Germinal center (tissue), 1 donor: ENCODE results near the gene KDM4B.

Source experiments
- DNase-seq: peaks from one replicate; pipeline ENCODE4 v3.0.0; 2012; ENCODE audit warnings: mixed read lengths, low spot score

The KDM4B gene

DNA sequence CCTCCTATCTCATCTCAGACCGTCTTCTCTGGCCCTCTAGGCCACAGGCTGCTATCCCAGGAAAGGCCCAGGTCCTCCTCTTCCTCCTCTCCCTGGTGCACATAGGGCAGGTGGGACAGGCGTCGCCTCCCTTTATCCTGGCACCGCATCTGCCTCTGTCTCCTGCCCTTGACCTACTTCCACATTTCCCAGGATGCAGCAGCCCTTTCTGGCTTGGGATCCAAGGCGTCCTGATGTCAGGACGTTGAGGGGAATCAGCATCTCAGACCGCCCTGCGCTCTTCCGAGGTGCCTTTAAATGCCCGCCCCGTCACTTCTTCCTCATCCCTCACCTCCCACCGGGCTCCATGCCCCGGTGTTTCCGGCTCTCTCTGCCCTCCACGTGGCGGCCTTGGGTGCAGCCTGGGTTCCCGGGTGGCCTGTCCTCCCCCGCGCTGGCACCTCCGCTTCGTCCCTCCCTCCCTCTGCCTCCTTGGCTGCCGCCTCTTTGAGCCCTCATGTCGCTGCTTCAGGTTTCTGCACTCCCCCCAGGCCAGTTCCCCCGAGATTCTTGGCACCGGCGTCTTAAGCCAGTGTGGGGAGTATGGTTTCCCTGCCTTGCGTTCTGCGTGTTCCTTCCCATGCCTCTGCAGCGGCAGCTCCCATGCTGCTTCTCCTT is 66.3 kb downstream of the KDM4B start:
- no peak for DNase-seq

DNA sequence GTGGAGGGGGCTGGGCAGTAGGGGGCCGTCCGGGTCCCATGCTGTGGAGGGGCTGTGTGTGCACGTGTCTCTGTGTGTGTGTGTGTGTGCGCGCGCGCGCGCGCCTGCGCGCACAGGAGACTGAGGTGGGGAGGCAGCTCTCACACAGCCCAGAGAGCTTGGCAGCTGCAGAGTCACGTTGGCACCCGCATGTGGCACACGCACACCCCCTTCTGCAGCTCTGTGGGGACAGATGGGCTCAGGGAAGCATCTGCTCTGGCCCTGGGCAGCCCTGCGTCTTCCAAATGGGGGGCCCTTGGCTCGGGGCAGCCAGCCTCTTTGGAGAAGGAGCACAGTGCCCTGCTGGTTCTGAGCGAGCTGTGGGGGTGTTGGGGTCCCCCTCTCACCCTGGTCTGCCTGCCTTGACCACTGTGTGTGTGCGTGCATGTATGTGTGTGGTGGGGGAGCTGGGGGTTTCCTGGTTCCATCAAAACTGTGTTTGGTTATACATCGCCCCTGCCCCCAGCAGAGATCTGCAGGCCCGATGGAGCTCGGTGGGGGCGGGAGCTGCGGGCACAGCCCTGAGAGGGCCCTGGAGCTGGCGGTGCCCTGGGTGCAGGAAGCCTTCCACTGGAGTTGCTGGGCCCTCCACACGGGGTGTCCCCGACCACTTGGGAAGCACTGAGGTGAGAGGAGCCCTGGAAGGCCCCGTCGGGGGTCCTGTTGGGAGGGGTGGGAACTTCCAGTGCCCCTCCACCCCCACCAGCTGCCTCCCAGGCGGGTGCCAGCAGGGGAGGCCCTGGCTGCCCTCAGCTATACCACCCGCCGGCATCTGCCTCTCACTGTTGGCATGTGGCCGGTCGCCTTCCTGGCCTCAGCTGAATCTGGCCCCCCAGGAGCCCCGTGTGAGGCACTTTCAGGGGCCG is 67.1 kb downstream of the KDM4B start:
- DNase-seq = no peak

DNA sequence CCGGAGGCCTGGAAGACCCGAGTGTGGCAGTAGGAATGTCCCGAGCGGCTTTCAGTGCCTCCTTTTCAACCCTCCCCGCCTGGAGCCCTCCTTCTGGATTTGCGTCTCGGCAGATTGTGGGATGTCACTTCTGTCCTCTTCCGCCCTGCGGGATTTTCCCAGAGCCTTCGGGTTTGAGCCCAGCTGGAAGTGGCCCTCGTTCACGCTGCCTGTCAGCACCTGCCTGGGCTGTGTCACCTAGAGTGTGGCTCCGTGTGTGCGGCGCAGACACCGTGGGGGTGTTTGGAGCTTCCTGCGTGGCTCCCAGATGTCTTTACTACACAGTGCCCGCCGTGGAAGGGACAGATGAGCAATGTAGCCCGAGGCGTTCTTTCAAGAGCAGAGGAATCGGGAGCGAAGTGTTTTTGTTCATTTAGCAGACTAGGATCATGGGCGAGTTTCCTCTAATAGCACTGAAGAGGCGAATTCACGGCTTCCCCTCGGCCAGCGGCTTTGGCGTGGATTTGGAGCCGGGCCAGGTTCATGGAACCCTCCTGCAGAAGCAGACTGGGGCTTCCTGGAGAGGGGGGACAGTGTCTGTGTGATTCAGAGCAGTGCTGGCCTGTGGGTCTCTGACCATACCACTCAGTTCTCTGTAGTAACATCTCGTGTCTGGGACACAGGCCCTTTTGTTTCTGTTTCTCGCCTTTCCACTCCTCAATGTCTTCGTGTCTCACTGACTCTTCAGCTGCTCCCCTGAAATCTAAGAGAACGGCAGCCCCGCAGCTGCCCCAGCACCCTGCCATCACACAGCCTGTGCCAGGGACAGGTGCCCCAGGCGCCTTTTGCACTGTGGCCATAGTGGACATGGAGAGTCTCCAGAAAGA is 68.0 kb downstream of the KDM4B start:
- no peak for DNase-seq

DNA sequence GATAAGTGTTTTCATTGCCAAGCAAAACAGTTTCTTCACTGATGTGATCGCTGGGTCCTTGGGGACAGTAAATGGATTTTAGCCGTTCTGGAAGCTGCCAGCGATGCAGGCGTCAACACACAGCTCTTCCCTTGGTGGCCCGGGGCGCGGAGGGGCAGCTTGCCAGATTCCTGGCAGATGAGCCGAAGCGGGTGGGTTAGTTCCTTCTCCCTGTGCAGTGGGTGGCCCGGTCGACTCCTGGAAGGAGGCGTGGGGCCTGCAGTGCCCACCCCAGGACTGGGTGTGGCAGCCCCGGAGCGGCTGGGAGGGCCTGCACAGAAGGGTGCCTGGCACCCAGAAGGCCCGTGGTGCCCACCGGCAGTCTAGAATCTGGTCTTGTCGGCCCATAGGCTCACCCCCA is 69.0 kb downstream of the KDM4B start:
- DNase-seq = no peak

DNA sequence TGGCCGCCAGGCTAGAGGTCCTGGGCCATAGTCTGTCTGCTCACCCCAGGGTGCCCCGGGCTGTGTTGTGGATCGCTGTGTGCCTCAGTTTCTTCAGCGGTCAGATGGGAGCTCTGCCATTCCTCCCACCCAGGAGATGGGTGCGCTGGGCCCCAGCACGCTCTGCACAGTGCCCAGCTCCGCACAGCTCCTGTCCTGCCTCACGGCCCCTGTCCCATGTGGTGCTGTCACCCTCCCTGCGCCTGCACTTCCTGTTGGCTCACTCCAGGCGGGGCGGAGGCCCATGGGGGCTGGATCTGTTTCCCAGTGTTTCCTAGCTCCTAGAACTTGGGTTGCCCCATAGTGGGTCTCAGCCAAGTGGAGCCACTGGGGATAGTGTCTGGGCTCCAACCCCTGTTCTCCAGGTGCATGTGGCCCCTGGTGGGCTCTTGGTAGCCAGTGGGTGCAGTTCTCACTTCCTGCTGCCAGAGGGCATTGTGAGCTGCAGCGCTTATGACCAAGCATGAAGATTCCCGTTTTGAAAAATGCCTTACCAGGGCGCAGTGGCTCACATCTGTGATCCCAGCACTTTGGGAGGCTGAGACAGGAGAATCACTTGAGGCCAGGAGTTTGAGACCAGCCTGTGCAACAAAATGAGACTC is 69.8 kb downstream of the KDM4B start:
- DNase-seq = peak; percentile 56

DNA sequence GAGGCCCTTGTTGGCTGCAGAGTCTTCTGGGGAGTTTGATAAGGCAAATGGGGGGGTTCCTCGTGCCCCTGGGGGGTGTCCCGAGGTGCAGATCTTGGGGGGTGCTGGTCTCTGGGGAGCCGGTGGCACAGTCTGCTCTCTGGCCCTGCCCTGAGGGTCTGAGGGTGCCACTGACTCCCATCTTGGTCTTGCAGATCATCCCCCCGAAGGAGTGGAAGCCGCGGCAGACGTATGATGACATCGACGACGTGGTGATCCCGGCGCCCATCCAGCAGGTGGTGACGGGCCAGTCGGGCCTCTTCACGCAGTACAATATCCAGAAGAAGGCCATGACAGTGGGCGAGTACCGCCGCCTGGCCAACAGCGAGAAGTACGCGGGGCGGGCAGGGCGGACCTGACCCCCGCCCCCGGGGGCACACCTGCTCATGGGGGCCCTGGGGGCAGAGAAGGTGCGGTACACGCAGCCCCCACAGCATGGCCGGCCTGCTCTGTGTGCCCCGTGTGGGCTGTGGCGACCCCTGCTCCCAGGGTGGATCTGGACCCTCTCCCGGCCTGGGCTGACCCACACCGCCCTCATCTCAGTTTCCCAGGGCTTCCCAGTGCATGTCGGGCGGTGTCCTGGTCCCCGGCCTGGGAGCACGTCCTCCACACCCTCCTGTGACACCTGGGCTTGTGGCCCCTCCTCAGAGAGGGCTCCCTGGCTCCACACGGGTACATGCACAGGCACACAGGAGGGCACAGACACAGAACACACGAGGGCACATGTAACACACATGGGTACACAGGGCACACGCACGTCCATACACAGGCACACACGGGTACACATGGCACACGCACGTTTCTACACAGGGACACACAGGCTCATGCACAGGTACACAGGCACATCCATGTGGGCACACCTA is 71.0 kb downstream of the KDM4B start:
- DNase-seq = no peak

DNA sequence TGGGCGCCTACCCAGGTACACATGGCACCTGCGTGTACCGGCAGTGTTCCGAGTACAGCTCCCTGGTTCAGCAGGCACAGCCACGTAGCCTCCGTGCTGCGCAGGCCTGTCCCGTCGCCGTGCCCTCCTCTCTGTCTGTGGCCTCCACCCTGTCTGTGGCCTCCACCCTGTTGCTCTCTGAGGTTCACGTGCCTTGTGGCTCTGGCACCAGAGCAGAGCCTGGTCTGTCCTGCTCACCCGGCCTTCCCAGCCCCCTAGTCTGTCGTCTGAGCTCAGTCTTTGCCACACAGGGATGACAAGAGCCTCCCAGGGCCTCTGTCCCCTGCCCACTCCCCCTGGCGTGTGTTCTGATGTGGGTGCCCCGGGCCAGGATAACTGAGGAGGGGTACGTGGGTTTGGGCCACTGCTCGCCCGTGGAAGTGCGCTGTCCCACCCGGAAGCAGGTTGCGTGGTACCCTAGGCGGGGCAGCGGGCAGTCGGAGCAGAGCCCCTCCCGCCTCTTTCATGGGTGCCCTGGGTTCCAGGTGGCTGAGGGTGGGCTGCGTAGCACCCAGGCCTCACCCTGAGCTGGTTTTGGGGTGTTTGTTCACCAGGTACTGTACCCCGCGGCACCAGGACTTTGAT is 71.7 kb downstream of the KDM4B start:
- no peak for DNase-seq

DNA sequence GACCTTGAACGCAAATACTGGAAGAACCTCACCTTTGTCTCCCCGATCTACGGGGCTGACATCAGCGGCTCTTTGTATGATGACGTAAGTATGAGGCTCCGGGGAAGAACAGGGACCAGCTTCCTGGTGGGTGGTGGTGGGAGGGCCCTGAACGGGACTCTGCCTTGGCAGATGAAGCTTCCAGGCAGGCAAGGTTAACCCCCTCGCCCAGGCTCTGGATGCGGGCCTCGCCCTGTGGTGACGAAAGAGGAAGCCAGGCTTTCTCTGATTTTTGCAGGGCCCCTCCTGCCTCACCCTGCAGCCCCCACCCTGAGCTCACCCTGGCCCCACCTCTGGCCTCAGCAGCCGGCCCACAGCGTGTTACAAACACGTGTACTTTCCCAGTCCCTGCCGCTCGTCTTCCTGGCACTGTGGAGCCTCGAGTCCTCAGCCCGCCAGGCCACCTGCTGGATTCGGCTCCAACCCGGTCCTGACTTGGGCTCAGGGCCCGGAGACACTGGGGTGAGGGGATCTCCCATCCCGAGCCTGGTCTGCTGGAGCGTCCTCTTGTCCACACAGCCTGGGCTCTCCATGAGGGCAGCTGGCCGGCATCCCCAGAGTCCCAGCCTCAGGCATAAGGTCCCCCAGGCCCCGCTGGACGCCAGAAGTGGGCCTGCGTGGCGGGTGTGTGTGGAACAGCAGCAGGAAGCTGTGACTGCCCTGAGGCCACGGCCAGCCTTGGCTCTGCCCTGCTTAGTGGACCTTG is 72.4 kb downstream of the KDM4B start:
- no peak for DNase-seq

DNA sequence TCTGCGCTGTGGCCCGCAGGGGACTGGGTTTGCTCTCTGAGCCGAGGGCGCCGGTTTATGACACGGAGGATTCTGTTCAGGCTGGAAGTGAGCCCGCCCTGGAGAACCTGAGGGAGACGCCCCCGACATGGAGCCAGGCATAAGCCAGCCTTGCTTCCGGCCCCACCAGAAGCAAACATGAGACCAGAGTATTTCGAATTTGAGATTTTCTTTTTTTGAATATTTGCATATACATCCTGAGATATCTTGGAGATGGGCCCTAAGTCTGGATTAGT is 72.9 kb downstream of the KDM4B start:
- no peak for DNase-seq

DNA sequence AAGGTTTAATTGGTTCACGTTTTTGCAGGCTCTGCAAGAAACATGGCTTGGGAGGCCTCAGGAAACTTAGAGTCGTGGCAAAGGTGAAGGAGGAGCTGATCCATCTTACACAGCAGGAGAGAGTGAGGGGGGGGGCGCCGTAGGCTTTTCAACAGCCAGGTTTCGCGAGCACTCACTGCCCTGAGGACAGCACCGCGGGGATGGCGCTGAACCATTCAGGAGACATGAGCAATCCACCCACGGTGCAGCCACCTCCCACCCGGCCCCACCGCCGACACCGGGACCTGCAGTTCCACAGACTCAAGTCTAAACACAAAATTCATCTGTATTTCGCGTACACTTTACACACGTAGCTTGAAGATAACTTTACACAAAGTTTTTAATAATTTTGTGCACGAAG is 73.6 kb downstream of the KDM4B start:
- DNase-seq = no peak

DNA sequence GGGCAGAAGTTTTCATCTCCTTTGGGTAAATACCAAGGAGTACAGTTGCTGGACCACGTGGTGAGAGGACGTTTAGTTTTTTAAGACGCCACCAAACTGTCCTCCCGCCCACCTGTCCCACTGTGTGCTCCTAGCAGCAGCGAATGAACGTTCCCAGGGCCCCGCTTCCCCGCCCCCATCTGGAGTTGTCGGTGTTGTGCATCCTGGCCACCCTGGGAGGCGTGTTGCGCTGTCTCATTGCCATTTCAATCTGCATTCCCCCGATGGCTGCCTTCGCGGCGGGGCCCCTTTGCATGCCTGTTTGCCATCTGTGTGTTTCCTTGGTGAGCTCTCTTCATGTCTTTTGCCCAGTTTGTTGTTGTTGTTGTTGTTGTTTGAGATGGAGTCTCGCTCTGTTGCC is 76.1 kb downstream of the KDM4B start:
- no peak for DNase-seq

DNA sequence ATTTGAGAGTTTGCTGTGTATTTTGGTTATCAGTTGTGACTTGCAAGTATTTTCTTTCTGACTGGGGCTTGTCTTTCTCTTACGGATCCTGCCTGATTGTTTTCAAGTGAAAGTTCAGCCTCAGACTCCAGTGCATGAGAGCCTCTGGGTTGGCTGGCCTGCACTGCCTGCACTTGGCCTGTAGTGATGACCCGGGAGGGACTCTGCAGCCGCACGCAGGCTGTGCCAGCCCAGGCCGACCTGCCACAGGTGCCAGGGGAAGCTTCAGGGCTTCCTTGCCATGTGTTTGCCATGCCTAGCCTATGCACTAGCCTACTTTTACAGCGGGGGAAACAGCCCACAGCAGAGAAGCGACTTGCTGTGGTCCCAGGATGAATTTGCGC is 77.0 kb downstream of the KDM4B start:
- no peak for DNase-seq

DNA sequence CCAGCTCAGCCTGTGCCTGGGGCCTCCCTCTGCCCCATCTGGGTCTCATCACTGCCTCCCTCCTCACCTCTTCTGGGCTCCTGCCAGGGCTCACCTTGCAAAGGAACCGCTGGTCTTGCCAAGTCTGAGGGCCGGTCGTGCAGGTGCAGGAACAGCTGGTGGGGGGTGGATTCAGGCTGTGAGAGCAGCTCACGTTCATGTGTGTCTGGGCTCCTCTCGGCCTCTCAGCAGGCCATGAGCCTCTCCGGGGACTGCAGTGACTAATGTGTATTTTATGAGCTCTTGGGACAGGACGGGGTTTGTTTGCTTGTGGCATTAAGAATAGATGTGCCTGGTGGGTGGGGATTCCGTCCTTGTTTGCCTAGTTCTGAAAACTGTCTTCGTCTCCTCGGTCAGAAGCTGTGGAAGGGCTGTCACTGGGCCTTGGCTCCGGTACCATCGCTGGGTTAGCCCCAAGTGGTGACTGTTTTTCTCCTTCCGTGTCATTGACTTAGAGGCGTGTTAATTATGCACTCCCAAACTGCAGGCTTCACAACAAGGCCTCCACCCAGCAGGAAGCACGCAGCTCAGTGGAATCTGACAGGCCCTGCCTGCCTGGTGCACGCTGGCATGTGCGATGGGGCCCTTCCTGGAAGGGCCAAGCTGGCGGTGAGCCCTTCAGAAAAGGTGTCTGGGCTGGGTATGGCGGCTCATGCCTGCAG is 77.6 kb downstream of the KDM4B start:
- DNase-seq = no peak

DNA sequence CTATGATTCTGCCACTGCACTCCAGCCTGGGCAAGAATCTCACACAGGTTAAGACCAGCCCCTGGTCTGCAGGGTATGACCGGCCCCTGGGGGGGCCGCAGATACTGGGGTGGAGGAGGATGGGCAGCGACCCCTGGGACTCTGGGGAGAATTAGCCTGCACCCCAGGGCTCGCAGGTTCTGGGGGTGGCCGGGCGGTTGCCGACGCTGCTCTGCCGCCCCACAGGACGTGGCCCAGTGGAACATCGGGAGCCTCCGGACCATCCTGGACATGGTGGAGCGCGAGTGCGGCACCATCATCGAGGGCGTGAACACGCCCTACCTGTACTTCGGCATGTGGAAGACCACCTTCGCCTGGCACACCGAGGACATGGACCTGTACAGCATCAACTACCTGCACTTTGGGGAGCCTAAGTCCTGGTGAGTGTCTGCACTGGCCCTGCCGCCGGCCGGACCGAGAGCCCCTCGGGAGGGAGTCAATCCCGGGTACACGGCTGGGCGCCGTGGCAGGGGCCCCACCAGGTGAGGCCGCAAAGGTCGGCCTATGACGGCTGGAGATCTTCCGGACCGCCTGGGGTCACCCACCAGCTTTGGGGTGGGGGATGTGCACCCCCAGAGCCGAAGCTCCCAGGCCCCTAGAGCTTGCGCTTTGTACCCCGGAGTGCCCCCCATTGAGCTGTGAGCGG is 78.5 kb downstream of the KDM4B start:
- DNase-seq = no peak

DNA sequence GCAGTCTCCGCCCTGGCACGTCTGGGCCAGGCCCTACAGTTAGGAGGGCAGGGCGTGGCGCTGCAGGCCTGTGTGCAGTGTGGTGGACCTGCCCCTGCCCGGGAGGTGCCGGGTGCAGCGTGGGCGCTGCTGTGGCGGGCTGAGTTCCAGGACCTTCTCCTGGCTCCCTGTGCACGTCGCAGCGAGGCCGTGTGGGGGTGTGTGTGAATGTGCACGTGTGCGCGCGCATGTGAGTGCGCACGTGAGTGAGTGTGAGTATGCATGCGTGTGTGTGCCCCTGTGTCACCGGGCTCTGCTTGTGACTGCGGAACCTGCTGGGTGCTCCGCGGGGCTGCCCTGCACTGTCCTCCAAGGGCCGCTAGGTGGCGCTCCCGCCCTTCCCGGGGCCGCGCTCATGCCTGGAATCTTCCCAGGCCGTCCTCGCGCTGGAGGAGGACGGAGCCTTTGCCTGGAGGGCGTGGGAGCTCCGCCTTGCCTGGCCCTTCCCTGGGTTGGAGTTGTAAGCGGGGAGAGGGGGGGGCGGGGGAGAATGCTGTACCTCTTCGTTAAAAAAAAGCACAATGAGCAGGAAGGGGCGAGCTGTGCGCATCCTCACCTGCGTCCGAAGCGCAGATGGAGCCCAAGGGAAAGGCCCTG is 79.3 kb downstream of the KDM4B start:
- DNase-seq = peak; percentile 83

DNA sequence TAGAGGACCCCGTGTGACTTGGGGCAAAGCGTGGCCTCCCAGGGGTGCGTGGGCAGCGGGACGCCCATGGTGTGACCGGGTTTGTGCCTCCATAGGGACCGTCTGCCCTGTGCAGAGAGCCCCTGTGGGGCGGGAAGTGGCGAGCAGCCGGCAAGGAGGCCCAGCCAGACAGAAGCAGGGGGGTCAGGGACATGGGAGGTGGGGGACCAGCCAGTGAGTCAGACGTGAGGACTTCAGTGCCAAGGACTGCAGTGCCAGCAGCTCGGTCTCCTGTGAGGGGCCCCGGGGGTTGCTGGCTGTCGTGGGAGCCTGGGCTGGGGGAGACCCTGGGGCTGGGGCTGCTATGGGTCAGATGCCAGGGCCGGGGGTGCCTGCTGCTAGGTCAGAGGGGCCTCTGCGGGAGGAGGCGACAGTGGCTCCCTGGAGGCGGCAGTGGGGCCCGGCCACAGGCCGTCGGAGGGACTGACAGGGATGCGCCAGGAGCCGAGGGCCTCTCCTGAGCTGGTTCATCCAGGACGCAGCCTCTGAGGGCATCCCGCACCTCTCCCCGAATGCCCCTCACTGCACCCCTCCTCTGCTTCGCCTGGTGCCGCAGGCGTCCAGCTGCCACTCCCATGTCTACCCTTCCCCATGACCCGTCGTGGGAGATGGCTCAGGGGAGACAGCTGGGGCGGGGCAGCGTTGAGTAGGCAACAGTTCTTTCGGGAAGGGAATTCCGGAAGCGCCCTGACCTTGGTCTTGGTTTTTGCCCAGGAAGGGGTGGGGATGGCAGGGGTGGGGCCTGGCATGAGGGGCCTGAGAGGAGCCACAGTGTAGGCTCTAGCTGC is 80.0 kb downstream of the KDM4B start:
- no peak for DNase-seq

DNA sequence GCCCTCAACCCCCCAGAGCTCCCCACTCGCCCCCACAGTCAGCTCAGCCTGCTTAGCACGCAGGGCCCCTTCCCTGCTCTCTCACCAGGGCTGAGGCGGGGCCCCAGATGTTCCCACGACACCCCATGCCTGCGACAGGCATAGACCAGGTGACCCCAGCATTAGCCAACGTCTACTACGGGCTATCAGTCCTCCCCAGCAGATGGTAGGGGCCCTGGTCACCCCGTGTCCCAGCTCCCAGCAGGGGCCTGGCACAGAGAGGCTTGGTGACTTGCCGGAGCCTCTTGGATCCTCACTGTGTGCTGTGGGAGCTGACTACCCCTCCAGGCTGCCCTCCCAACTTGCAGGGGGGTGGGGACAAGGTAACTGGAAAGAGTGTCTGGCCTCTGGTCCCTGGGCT is 80.6 kb downstream of the KDM4B start:
- no peak for DNase-seq
